ENCODE data around the gene LINC01488.

Gene LINC01488

DNA sequence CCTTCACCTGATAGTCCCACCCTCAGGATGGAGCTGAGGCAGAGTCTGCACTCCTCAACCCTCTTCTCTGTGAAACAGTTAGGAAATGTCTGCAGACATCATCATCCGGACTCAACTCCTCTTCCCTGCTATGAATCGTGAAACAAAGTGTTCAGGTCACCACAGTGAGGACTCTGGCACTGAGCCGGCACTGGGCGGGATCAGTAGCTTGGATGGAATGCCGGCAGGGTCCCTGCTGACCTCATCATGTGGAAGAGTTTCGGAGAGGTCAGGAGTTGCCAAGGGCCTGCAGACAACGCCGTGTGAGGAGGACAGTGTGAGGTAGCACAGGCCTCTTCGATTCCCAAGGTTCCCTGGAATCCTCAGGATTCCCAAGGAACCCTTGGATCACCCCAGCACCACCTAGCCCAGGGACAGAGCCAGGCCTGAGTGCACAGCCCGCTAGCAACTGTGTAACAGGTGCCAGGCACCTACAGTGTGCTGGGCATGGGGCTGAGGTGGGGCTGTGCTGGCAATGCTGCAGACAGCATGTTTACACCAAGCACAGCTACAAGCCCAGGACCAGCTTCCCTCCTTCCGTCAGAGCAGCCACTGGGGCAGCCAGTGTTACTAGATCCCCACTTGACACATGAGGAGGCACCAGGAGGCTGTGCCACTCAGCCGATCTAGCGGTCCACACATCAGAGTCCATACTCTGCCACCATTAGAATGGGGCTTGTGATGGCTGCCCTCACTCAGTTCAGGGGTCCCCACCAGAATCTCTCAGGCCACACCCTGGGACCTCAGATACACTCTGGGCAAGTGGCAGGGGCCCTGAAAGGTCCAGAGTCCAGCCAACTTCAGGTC lies 693 bp upstream of the LINC01488 start:
- DNase-seq: no peak

- no peak for DNase-seq
Observed at GRCh38 chr11:69482322-69482721, 859 bp downstream of the LINC01488 start.

- no peak for DNase-seq
Observed at GRCh38 chr11:69483170-69483569, 1.7 kb downstream of the LINC01488 start.

GRCh38 chr11:69483691-69484426 lies 2.4 kb downstream of the LINC01488 start:
- no peak for DNase-seq

GRCh38 chr11:69484427-69485259 lies 3.2 kb downstream of the LINC01488 start:
- DNase-seq: no peak

- DNase-seq: no peak
Observed at GRCh38 chr11:69485337-69486041, 4.0 kb downstream of the LINC01488 start.

GRCh38 chr11:69486056-69486772 lies 4.8 kb downstream of the LINC01488 start:
- no peak for DNase-seq

DNA sequence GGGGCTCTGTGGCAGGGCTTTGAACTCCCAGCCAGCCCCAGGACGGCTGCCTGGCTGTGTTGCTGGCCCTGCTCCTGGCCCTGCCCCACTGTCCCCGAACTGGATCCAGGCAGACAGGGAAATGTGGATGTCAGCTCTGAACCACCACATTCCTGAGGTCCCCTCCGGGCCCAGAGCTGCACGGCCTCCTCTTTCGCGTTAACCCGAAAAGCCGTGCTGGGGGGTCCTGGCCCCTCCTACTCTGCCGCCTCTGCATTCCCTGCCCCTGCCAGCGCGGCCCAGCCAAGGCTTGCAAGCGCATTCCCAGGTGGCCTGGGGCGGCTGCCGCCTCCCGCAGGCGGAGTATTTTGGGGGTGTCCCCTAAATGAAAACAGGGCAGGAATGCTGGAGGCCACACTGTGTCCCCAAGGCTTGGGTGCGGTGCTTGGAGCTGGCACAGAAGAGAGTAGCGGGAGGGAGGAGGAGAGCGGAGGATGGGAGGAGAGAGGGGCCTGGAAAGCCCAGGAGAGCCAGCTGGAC lies 5.4 kb downstream of the LINC01488 start:
- DNase-seq: no peak

DNA sequence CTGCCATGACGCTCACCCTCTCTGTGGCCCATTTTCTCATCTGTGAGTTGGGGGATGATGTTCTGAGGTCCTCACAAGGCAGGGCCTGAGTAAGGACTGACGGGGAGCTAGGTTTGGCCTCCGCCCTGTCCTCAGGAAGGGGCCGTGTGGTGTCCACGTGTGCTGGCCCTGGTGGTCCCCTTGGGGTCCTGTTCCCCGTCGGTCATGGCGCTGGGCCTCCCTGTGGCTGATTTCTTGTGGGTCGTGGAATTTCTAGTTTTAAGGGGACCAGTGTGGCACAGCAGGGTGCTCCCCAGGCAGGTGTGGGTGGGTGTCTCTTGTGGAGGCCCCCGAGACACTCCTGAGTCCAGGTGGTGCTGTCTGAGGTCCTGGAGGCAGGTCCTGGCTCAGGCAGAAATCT lies 5.9 kb downstream of the LINC01488 start:
- no peak for DNase-seq

GRCh38 chr11:69487849-69488542 lies 6.5 kb downstream of the LINC01488 start:
- no peak for DNase-seq

GRCh38 chr11:69488543-69488940 lies 7.1 kb downstream of the LINC01488 start:
- no peak for DNase-seq

GRCh38 chr11:69489031-69489745 lies 7.7 kb downstream of the LINC01488 start:
- no peak for DNase-seq

GRCh38 chr11:69489746-69490365 lies 8.4 kb downstream of the LINC01488 start:
- no peak for DNase-seq

- DNase-seq: no peak
Observed at GRCh38 chr11:69490516-69490915, 9.1 kb downstream of the LINC01488 start.

- no peak for DNase-seq
Observed at GRCh38 chr11:69491071-69492031, 9.9 kb downstream of the LINC01488 start.

- DNase-seq: no peak
Observed at GRCh38 chr11:69492201-69492991, 10.9 kb downstream of the LINC01488 start.

GRCh38 chr11:69493931-69494821 lies 12.7 kb downstream of the LINC01488 start:
- DNase-seq: no peak
